ENCODE results near the gene PXYLP1. TPM values are rescaled to one million over a fixed set of nuclear protein-coding genes. Genes with fewer than 3 reads are reported as not detected.

Gene PXYLP1
- total RNA-seq, 6 donors from 2014 or later = 6.5 to 17.5 (median 9.8) TPM

DNA sequence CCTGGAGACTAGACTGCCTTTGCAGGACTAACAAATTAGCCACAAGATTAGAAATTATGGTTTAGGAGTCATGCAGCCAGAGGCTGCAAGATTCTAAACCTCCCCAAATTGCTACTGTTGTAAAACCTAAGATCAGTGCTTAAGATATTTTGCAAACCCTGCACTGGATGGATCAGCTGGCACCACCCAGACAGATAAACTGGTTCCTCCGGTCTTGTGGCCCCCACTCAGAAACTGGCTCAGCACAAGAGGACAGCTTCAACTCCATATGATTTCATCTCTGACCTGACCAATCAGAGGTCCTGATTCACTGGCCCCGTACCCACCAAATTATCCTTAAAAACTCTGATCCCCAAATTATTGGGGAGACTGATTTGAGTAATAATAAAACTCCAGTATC, 19.5 kb upstream of the PXYLP1 start:
- no peak for DNase-seq
- no peak for ATAC-seq (ENCODE audit: low FRiP score in 2 of 2)
- no peak overlapping the region for H3K4me3 ChIP-seq
- WGBS, 2 donors = 94 to 100% methylated on average over 2 of the region's 2 CpGs
- no peak overlapping the region for H3K27ac ChIP-seq
- no peaks in the 10 kb centered on the region for H3K4me1 ChIP-seq
- no peaks in the 10 kb centered on the region for H3K36me3 ChIP-seq
- TF ChIP-seq POLR2AphosphoS5 (IDR thresholded peaks at IDR 0.05) = no peak
- TF ChIP-seq, protein P1, sequence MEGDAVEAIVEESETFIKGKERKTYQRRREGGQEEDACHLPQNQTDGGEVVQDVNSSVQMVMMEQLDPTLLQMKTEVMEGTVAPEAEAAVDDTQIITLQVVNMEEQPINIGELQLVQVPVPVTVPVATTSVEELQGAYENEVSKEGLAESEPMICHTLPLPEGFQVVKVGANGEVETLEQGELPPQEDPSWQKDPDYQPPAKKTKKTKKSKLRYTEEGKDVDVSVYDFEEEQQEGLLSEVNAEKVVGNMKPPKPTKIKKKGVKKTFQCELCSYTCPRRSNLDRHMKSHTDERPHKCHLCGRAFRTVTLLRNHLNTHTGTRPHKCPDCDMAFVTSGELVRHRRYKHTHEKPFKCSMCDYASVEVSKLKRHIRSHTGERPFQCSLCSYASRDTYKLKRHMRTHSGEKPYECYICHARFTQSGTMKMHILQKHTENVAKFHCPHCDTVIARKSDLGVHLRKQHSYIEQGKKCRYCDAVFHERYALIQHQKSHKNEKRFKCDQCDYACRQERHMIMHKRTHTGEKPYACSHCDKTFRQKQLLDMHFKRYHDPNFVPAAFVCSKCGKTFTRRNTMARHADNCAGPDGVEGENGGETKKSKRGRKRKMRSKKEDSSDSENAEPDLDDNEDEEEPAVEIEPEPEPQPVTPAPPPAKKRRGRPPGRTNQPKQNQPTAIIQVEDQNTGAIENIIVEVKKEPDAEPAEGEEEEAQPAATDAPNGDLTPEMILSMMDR (IDR thresholded peaks at IDR 0.05) = no peak
- TF ChIP-seq EP300 (IDR thresholded peaks at IDR 0.05) = no peak
- no peak for TF ChIP-seq POLR2A (IDR thresholded peaks at IDR 0.05)
- no peaks in the 10 kb centered on the region for H3K27me3 ChIP-seq
- H3K9me3 ChIP-seq = peaks cover 0 to 5% (median 0%) of the 10 kb centered on the region in 4 donors

DNA sequence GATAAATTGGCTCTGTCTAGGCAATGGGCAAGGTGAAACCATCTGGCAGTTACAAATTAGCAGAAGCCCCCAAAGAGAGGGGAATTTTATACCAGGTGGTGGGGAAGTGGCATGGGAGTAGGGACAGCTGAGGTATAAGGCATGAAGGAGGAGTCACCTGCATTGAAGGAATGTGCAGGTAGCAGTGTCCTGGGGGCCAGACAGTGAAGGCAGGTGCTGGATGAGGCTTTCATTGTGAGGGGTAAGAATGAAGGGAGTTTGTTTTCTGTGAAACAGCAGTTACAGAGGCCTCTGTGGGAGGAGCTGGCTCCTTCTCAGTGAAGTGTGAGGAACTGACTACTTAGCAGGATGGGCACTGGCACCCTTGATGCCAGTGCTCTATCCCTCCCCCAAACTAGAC, 19.1 kb upstream of the PXYLP1 start:
- Histone ChIP-seq H3K9me3 (peaks cover 0 to 5% (median 0%) of the 10 kb centered on the region in 4 donors), H3K36me3 (no peaks in the 10 kb centered on the region), H3K27ac (no peak overlapping the region), H3K4me1 (no peaks in the 10 kb centered on the region), H3K27me3 (no peaks in the 10 kb centered on the region), H3K4me3 (no peak overlapping the region)
- no peak for DNase-seq
- no peak for TF ChIP-seq EP300 (IDR thresholded peaks at IDR 0.05)
- no peak for TF ChIP-seq POLR2AphosphoS5 (IDR thresholded peaks at IDR 0.05)
- ATAC-seq (ENCODE audit: low FRiP score in 2 of 2) = no peak

DNA sequence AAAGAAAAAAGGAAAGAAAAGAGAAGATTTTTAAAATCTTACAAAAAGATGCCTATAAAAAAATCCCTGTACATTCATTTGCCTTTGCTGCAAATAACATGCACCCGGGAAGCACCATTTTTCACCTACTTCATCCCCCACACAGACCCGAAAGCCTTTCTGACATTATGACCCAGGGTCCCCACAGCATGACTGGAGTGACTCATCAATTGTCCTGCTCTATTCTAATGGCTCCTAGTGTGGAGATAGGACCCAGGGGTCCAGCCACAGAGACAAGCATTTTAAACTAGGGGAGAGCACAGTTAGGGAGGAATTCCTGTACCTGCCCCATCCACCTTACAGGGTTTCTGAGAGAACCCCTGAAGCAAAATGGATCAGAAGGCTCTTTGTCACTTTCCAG, 14.7 kb upstream of the PXYLP1 start:
- DNase-seq = no peak
- 81 to 83% methylated on average over 2 of the region's 2 CpGs for WGBS, 2 donors
- Histone ChIP-seq H3K4me1 (no peaks in the 10 kb centered on the region), H3K27ac (peak overlapping the region in 2 of 4 donors; percentile 42 to 59), H3K9me3 (peaks cover 0 to 5% (median 0%) of the 10 kb centered on the region in 4 donors), H3K36me3 (no peaks in the 10 kb centered on the region), H3K27me3 (no peaks in the 10 kb centered on the region), H3K4me3 (no peak overlapping the region)
- ATAC-seq (ENCODE audit: low FRiP score in 2 of 2) = no peak
- TF ChIP-seq, protein P1 (IDR thresholded peaks at IDR 0.05) = no peak
- no peak for TF ChIP-seq POLR2A (IDR thresholded peaks at IDR 0.05)
- no peak for TF ChIP-seq EP300 (IDR thresholded peaks at IDR 0.05)
- TF ChIP-seq POLR2AphosphoS5 (IDR thresholded peaks at IDR 0.05) = no peak

DNA sequence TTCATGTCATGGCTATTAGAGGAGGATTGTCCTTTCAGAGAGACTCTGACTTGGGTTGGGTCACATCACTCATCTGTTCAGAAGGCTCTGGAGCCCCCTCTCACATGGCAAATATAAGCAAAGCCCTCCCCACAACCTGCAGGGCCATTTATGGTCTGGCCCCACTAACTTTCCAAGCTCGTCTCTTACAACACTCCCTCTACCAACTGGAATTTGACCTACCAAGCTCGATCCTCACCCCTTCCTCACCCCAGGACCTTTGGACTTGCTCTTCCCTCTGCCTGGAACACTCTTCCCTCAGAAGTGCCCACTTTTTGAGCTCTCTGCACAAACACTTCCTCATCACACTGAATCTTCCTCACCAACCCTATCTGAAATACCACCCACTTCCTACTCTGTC, 14.2 kb upstream of the PXYLP1 start:
- DNase-seq = no peak

DNA sequence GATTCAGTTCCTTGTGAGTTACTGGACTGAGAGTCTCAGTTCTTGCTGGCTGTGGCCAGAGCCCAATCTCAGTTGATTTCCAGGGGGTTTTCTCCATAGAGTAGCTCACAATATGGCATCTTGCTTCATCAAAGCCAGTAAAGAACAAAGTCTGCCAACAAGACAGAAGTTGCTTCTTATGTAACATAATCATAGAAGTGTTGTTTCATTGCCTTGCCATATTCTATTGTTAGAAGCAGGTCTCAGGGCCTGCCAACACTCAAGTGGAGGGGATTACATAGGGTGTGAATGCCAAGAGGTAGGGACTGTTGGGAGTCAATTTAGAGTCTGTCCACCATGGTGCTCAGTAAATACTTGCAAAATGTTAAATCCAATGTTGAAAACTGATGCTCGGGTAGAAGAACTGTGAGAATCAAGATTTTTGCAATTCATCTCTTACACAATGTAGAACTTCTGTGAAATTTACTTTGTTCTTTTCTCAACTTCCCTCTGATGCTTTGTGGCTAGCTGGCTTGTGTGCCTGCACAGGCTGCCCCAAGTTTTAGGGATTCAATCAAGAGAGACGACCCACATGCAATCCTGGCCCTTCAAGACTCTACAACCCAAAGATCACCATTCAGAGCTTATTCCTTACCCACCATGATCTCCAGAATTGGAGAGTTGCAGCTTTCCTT, 13.3 kb upstream of the PXYLP1 start:
- no peak for DNase-seq
- Histone ChIP-seq H3K4me1 (no peaks in the 10 kb centered on the region), H3K9me3 (peaks cover 0 to 3% (median under 1%) of the 10 kb centered on the region in 4 donors), H3K27ac (peak overlapping the region in 3 of 4 donors; percentile 16 to 49 (median 42)), H3K4me3 (no peak overlapping the region), H3K27me3 (no peaks in the 10 kb centered on the region), H3K36me3 (no peaks in the 10 kb centered on the region)
- TF ChIP-seq EP300 (IDR thresholded peaks at IDR 0.05) (no peak), POLR2A (IDR thresholded peaks at IDR 0.05) (no peak)
- TF ChIP-seq, protein P1 (IDR thresholded peaks at IDR 0.05) = no peak
- ATAC-seq (ENCODE audit: low FRiP score in 2 of 2) = no peak
- WGBS, 2 donors = 35 to 60% methylated on average over 2 of the region's 2 CpGs

More for the DNA sequence above, 14.2 kb upstream of the PXYLP1 start:
- Histone ChIP-seq H3K27me3 (no peaks in the 10 kb centered on the region), H3K4me1 (no peaks in the 10 kb centered on the region), H3K4me3 (no peak overlapping the region), H3K27ac (peak overlapping the region in 2 of 4 donors; percentile 42 to 59), H3K36me3 (no peaks in the 10 kb centered on the region), H3K9me3 (peaks cover 0 to 5% (median 0%) of the 10 kb centered on the region in 4 donors)
- ATAC-seq (ENCODE audit: low FRiP score in 2 of 2) = no peak
- 86 to 88% methylated on average over 2 of the region's 2 CpGs for WGBS, 2 donors
- no peak for TF ChIP-seq EP300 (IDR thresholded peaks at IDR 0.05)
- no peak for TF ChIP-seq POLR2AphosphoS5 (IDR thresholded peaks at IDR 0.05)

DNA sequence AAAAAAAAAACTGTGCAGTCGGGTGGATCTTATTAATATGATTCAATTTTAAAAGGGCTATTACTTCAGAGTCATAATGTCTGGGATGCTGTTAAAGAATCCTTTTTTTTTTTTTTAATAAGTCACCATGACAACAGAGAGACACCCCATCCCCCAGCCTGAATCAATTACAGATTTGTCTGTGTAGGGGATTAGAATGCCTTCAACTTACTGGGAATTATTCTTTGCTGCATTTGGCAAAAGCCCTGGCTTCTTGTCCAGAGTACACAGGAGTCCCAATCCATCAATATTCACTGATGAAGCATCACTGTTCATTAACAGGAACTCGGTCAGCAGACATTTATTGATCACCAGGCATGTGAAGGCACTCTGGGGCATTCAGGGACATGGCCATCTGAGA, 12.7 kb upstream of the PXYLP1 start:
- DNase-seq = no peak
- Histone ChIP-seq H3K4me3 (no peak overlapping the region), H3K36me3 (no peaks in the 10 kb centered on the region), H3K4me1 (no peaks in the 10 kb centered on the region), H3K27ac (no peak overlapping the region), H3K27me3 (no peaks in the 10 kb centered on the region), H3K9me3 (peaks cover 0 to 9% (median 4%) of the 10 kb centered on the region in 4 donors)
- WGBS, 2 donors = 73 to 80% methylated on average over 2 of the region's 2 CpGs
- no peak for TF ChIP-seq POLR2A (IDR thresholded peaks at IDR 0.05)
- no peak for TF ChIP-seq EP300 (IDR thresholded peaks at IDR 0.05)
- no peak for TF ChIP-seq POLR2AphosphoS5 (IDR thresholded peaks at IDR 0.05)
- TF ChIP-seq, protein P1 (IDR thresholded peaks at IDR 0.05) = no peak
- no peak for ATAC-seq (ENCODE audit: low FRiP score in 2 of 2)
